Neural progenitor cell (in vitro differentiated cells): ENCODE data around the gene ASPDH. TPM values are rescaled to one million over a fixed set of nuclear protein-coding genes. Genes with fewer than 3 reads are reported as not detected.

Experiments
- DNase-seq: peaks from one replicate; pipeline ENCODE4 v3.0.0-alpha.2; 2016; ENCODE audit warnings: low spot score
- H2AFZ ChIP-seq: fragments of 200-600 bp; sonication (generic); replicated peaks from 2 replicates; pipeline ENCODE4 v1.6.1; 2016; ENCODE audit warnings: antibody characterized with exemption
- H3F3A ChIP-seq: fragments of 200-600 bp; sonication (generic); 2 replicates; pipeline ENCODE4 v1.6.1; 2016; ENCODE audit warnings: antibody characterized with exemption, low read depth
- H3K27ac ChIP-seq: fragments of 200-600 bp; sonication (generic); 2 replicates; pipeline ENCODE4 v1.5.1; 2016; ENCODE audit warnings: mild to moderate bottlenecking
- H3K27me3 ChIP-seq: fragments of 200-600 bp; sonication (generic); 2 replicates; pipeline ENCODE4 v1.6.1; 2016; ENCODE audit warnings: mild to moderate bottlenecking, moderate library complexity
- H3K36me3 ChIP-seq: fragments of 200-600 bp; sonication (generic); 2 replicates; pipeline ENCODE4 v1.5.1; 2016
- H3K4me1 ChIP-seq: fragments of 200-600 bp; sonication (generic); 2 replicates; pipeline ENCODE4 v1.6.1; 2016; ENCODE audit warnings: mixed run types
- H3K4me2 ChIP-seq: fragments of 200-600 bp; sonication (generic); 2 replicates; pipeline ENCODE4 v1.6.1; 2016
- H3K4me3 ChIP-seq: fragments of 200-600 bp; sonication (generic); 2 replicates; pipeline ENCODE4 v1.5.1; 2016
- H3K79me2 ChIP-seq: fragments of 200-600 bp; sonication (generic); 2 replicates; pipeline ENCODE4 v1.6.1; 2016; ENCODE audit warnings: low read depth
- H3K9ac ChIP-seq: fragments of 200-600 bp; sonication (generic); 2 replicates; pipeline ENCODE4 v1.6.1; 2016
- H3K9me3 ChIP-seq: fragments of 200-600 bp; sonication (generic); 2 replicates; pipeline ENCODE4 v1.5.1; 2016; ENCODE audit warnings: low read depth
- H4K20me1 ChIP-seq: fragments of 200-600 bp; sonication (generic); 2 replicates; pipeline ENCODE4 v1.6.1; 2016; ENCODE audit warnings: low read depth
- H3K27ac Mint-ChIP-seq: 3 replicates; pipeline ENCODE4 v1.8.0; 2021; ENCODE audit warnings: mixed read lengths
- H3K27me3 Mint-ChIP-seq: 2 replicates; pipeline ENCODE4 v1.8.0; 2022; ENCODE audit warnings: low read depth, mild to moderate bottlenecking, inconsistent platforms, moderate library complexity, mixed read lengths; ENCODE audit not compliant: insufficient read depth
- H3K36me3 Mint-ChIP-seq: 3 replicates; pipeline ENCODE4 v1.8.0; 2021; ENCODE audit warnings: mixed read lengths
- H3K4me1 Mint-ChIP-seq: 3 replicates; pipeline ENCODE4 v1.8.0; 2021; ENCODE audit warnings: mixed read lengths
- H3K4me3 Mint-ChIP-seq: 3 replicates; pipeline ENCODE4 v1.8.0; 2021; ENCODE audit warnings: mild to moderate bottlenecking, moderate library complexity, mixed read lengths
- H3K9me3 Mint-ChIP-seq: 3 replicates; pipeline ENCODE4 v1.8.0; 2020; ENCODE audit warnings: mixed read lengths
- CTCF ChIP-seq: fragments of 200-600 bp; sonication (generic); IDR thresholded peaks from 2 replicates; pipeline ENCODE4 v1.5.1; 2017; ENCODE audit warnings: antibody characterized with exemption, mild to moderate bottlenecking
- EZH2 ChIP-seq: fragments of 200-600 bp; sonication (generic); IDR thresholded peaks from 2 replicates; pipeline ENCODE4 v1.6.1; 2017; ENCODE audit warnings: antibody characterized with exemption, mild to moderate bottlenecking, moderate library complexity
- EZH2phosphoT487 ChIP-seq: fragments of 200-600 bp; sonication (generic); IDR thresholded peaks from 2 replicates; pipeline ENCODE4 v1.6.1; 2017; ENCODE audit warnings: antibody characterized with exemption
- total RNA-seq: library from RNA; depleted of rRNA; stranded (reverse); fragments of >200 nt; gene quantifications from 2 replicates; pipeline ENCODE4 v1.2.3, GENCODE V29; 2015; ENCODE audit warnings: low replicate concordance

Gene ASPDH
- total RNA-seq, 1 donor from 2014 or later, result not detected

GRCh38 chr19:50559636-50560035, 45.9 kb upstream of the ASPDH start:
- Mint-ChIP-seq H3K4me1 (peaks cover 78% of the 10 kb centered on the region), H3K36me3 (peaks cover 2% of the 10 kb centered on the region), H3K4me3 (peak overlapping the region; percentile 50), H3K27ac (peak overlapping the region; percentile 80), H3K27me3 (peaks cover 7% of the 10 kb centered on the region), H3K9me3 (no peaks in the 10 kb centered on the region)
- H3K4me2 ChIP-seq, result no peak overlapping the region
- H3K9ac ChIP-seq, result no peak overlapping the region
- H3K27ac ChIP-seq, result no peak overlapping the region
- H2AFZ ChIP-seq, result no peak overlapping the region
- H3K4me1 ChIP-seq, result no peaks in the 10 kb centered on the region
- no peak overlapping the region for H3K4me3 ChIP-seq
- peaks cover 9% of the 10 kb centered on the region for H3F3A ChIP-seq
- H3K9me3 ChIP-seq, result no peaks in the 10 kb centered on the region
- peaks cover 89% of the 10 kb centered on the region for H3K27me3 ChIP-seq
- peaks cover 78% of the 10 kb centered on the region for H4K20me1 ChIP-seq
- TF ChIP-seq EZH2phosphoT487 (no peak), EZH2 (no peak), CTCF (no peak)
- H3K36me3 ChIP-seq, result no peaks in the 10 kb centered on the region
- H3K79me2 ChIP-seq, result peaks cover 4% of the 10 kb centered on the region
- DNase-seq, result no peak

GRCh38 chr19:50558449-50558848, 44.7 kb upstream of the ASPDH start:
- Histone ChIP-seq H3K79me2 (peaks cover 7% of the 10 kb centered on the region), H3K4me1 (no peaks in the 10 kb centered on the region), H2AFZ (no peak overlapping the region), H3K9me3 (no peaks in the 10 kb centered on the region), H4K20me1 (peaks cover 76% of the 10 kb centered on the region), H3K4me2 (no peak overlapping the region), H3F3A (peaks cover 9% of the 10 kb centered on the region), H3K27me3 (peaks cover 87% of the 10 kb centered on the region), H3K4me3 (no peak overlapping the region), H3K9ac (no peak overlapping the region), H3K27ac (no peak overlapping the region), H3K36me3 (no peaks in the 10 kb centered on the region)
- peaks cover 2% of the 10 kb centered on the region for H3K36me3 Mint-ChIP-seq
- H3K9me3 Mint-ChIP-seq, result no peaks in the 10 kb centered on the region
- no peak overlapping the region for H3K4me3 Mint-ChIP-seq
- DNase-seq, result no peak
- peaks cover 7% of the 10 kb centered on the region for H3K27me3 Mint-ChIP-seq
- peaks cover 71% of the 10 kb centered on the region for H3K4me1 Mint-ChIP-seq
- no peak for TF ChIP-seq CTCF
- no peak for TF ChIP-seq EZH2
- no peak for TF ChIP-seq EZH2phosphoT487
- peak overlapping the region; percentile 8 for H3K27ac Mint-ChIP-seq

GRCh38 chr19:50558039-50558438, 44.3 kb upstream of the ASPDH start:
- no peak overlapping the region for H2AFZ ChIP-seq
- peaks cover 76% of the 10 kb centered on the region for H4K20me1 ChIP-seq
- TF ChIP-seq CTCF (no peak), EZH2 (no peak), EZH2phosphoT487 (no peak)
- Mint-ChIP-seq H3K36me3 (peaks cover 2% of the 10 kb centered on the region), H3K9me3 (no peaks in the 10 kb centered on the region), H3K27me3 (peaks cover 5% of the 10 kb centered on the region), H3K4me1 (peaks cover 68% of the 10 kb centered on the region), H3K27ac (no peak overlapping the region), H3K4me3 (no peak overlapping the region)
- H3K9me3 ChIP-seq, result no peaks in the 10 kb centered on the region
- H3K79me2 ChIP-seq, result peaks cover 9% of the 10 kb centered on the region
- no peak overlapping the region for H3K4me2 ChIP-seq
- peaks cover 87% of the 10 kb centered on the region for H3K27me3 ChIP-seq
- H3K4me1 ChIP-seq, result no peaks in the 10 kb centered on the region
- no peak overlapping the region for H3K4me3 ChIP-seq
- peaks cover 9% of the 10 kb centered on the region for H3F3A ChIP-seq
- no peaks in the 10 kb centered on the region for H3K36me3 ChIP-seq
- H3K27ac ChIP-seq, result no peak overlapping the region
- DNase-seq, result no peak
- no peak overlapping the region for H3K9ac ChIP-seq
